HEK293T (cell line): ENCODE data around the gene AOPEP.

Experiments
- FOXA1 ChIP-seq: fragments of 450-650 bp; IDR thresholded peaks from 2 replicates; pipeline ENCODE4 v1.6.1; 2016; ENCODE audit warnings: mild to moderate bottlenecking
- FOXM1 ChIP-seq: fragments of 450-650 bp; IDR thresholded peaks from 2 replicates; pipeline ENCODE4 v1.6.1; 2017; ENCODE audit warnings: mild to moderate bottlenecking, borderline replicate concordance
- SP1 ChIP-seq: fragments of 450-650 bp; IDR thresholded peaks from 2 replicates; pipeline ENCODE4 v1.6.1; 2017
- ZNF384 ChIP-seq: fragments of 450-650 bp; IDR thresholded peaks from 2 replicates; pipeline ENCODE4 v1.6.1; 2016

GRCh38 chr9:94945197-94946144, 219.0 kb downstream of the AOPEP start:
- no peak for TF ChIP-seq SP1
- no peak for TF ChIP-seq FOXM1
- no peak for TF ChIP-seq FOXA1
- no peak for TF ChIP-seq ZNF384
